ENCODE measurements around the gene SLC25A36.
"Not testable (repeated sequence)": the region's sequence is repeated elsewhere in the genome, so short reads cannot be mapped to it uniquely, and the experiment has no call there.

GRCh38 chr3:141017366-141018322, 76.0 kb downstream of the SLC25A36 start:
- TF ChIP-seq, protein P1, sequence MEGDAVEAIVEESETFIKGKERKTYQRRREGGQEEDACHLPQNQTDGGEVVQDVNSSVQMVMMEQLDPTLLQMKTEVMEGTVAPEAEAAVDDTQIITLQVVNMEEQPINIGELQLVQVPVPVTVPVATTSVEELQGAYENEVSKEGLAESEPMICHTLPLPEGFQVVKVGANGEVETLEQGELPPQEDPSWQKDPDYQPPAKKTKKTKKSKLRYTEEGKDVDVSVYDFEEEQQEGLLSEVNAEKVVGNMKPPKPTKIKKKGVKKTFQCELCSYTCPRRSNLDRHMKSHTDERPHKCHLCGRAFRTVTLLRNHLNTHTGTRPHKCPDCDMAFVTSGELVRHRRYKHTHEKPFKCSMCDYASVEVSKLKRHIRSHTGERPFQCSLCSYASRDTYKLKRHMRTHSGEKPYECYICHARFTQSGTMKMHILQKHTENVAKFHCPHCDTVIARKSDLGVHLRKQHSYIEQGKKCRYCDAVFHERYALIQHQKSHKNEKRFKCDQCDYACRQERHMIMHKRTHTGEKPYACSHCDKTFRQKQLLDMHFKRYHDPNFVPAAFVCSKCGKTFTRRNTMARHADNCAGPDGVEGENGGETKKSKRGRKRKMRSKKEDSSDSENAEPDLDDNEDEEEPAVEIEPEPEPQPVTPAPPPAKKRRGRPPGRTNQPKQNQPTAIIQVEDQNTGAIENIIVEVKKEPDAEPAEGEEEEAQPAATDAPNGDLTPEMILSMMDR (IDR thresholded peaks at IDR 0.05; ENCODE audit: low read depth, low read length, poor library complexity, severe bottlenecking): not testable (repeated sequence)
- TF ChIP-seq EZH2phosphoT487 (IDR thresholded peaks at IDR 0.05; ENCODE audit: borderline replicate concordance, low read length): not testable (repeated sequence)

All from DOHH2 (cell line).